K562 (cell line): ENCODE data around the gene ZSWIM9. TPM values are rescaled to one million over a fixed set of nuclear protein-coding genes. Genes with fewer than 3 reads are reported as not detected.

Source experiments
- BCLAF1 ChIP-seq, 2 experiments: fragments of 450-650 bp in 1 of 2; IDR thresholded peaks; 2 replicates each; pipeline ENCODE4 v1.6.1; 2011 to 2017; ENCODE audit warnings: low read depth in 2 of 2, antibody characterized with exemption in 1 of 2, borderline replicate concordance in 1 of 2, low read length in 1 of 2, mild to moderate bottlenecking in 1 of 2, mixed read lengths in 1 of 2; ENCODE audit not compliant: control insufficient read depth in 1 of 2
- CHD1 ChIP-seq: fragments of 200-600 bp; sonication (generic); IDR thresholded peaks from one replicate; pipeline ENCODE4 v1.6.1; 2012; ENCODE audit warnings: mild to moderate bottlenecking, moderate library complexity, low read length, inconsistent platforms
- CREB3L1 ChIP-seq: fragments of 450-650 bp; IDR thresholded peaks from 2 replicates; pipeline ENCODE4 v1.6.1; 2014; ENCODE audit warnings: low read depth, mild to moderate bottlenecking, moderate library complexity, borderline replicate concordance
- CSDE1 ChIP-seq, 2 experiments: fragments of 450-650 bp; IDR thresholded peaks; 2 replicates each; pipeline ENCODE4 v1.6.1; 2016; ENCODE audit warnings: mild to moderate bottlenecking in 1 of 2
- FOXO4 ChIP-seq: fragments of 450-650 bp; formaldehyde crosslinking; IDR thresholded peaks from 2 replicates; pipeline ENCODE4 v1.4.0; 2020; ENCODE audit warnings: mild to moderate bottlenecking, moderate library complexity
- KLF13 ChIP-seq: fragments of 450-650 bp; IDR thresholded peaks from 2 replicates; pipeline ENCODE4 v1.6.1; 2016; ENCODE audit warnings: missing genetic modification characterization, low read depth, mild to moderate bottlenecking, missing compliant biosample characterization, moderate library complexity, borderline replicate concordance
- MAX ChIP-seq: sonication (generic); formaldehyde crosslinking; IDR thresholded peaks from 2 replicates; pipeline ENCODE4 v1.9.0; 2022; ENCODE audit warnings: mild to moderate bottlenecking, missing genetic modification reagents
- NEUROD1 ChIP-seq: fragments of 150-350 bp; IDR thresholded peaks from 2 replicates; pipeline ENCODE4 v1.6.1; 2014; ENCODE audit warnings: borderline replicate concordance, low read length, low read depth; ENCODE audit not compliant: partially characterized antibody
- NR3C1 ChIP-seq: sonication (generic); formaldehyde crosslinking; IDR thresholded peaks from 2 replicates; pipeline ENCODE4 v1.8.1; 2022; ENCODE audit warnings: missing genetic modification reagents
- PYGO2 ChIP-seq: fragments of 450-650 bp; IDR thresholded peaks from 2 replicates; pipeline ENCODE4 v1.6.1; 2016; ENCODE audit warnings: mild to moderate bottlenecking, missing genetic modification characterization, moderate library complexity, missing compliant biosample characterization
- RFX7 ChIP-seq: fragments of 250-450 bp; sonication (Bioruptor Pico); IDR thresholded peaks from 2 replicates; pipeline ENCODE4 v1.5.1; 2021; ENCODE audit warnings: mild to moderate bottlenecking
- RREB1 ChIP-seq: fragments of 250-450 bp; sonication (Bioruptor Pico); IDR thresholded peaks from 2 replicates; pipeline ENCODE4 v1.4.0; 2020
- polyA plus RNA-seq, 8 experiments: library from polyadenylated mRNA; depleted of rRNA in 4 of 8; stranded (reverse) in 5 of 8; unstranded in 3 of 8; fragments of >200 nt; fragmentation: Nextera tagmentation in 2 of 8; fragmentation: Illumina TruSeq in 1 of 8; extraction: Ambion mirVana in 2 of 8; extraction: Trizol in 1 of 8; gene quantifications; 2 replicates each; pipeline versions ENCODE4 v1.2.1 to v1.2.3, GENCODE V29; 2011 to 2014; ENCODE audit warnings: inconsistent platforms in 1 of 8, missing spikeins in 1 of 8
- total RNA-seq, 7 experiments: library from RNA; depleted of rRNA in 6 of 7; stranded (reverse); fragments of >200 nt in 6 of 7; fragmentation: Illumina TruSeq in 2 of 7; extraction: Trizol in 2 of 7; gene quantifications; 2 replicates each; pipeline versions ENCODE4 v1.2.1 to v1.2.3, GENCODE V29; 2011 to 2021; ENCODE audit warnings: low replicate concordance in 1 of 7

Gene ZSWIM9
- total and polyA plus RNA-seq, 9 of the 15 experiments (the other 6 are each of a cell fraction or from before 2014, with no cell fraction given): 0.04 to 1.4 (median 0.34) TPM; not detected in 1

GRCh38 chr19:48169939-48170803 lies at the start of gene ZSWIM9, which contains the start of gene LIG1 (continued):
- TF ChIP-seq CHD1 (peak; percentile 70), CSDE1 (IDR thresholded peaks at IDR 0.05) (no peak), NR3C1 (CRISPR knock-in tag) (no peak), MAX (CRISPR knock-in tag) (peak; percentile 83), KLF13 (tag) (peak; percentile 51), RFX7 (CRISPR knock-in tag) (no peak), BCLAF1 (IDR thresholded peaks at IDR 0.05; ENCODE audit: borderline replicate concordance in 1 of 2, control insufficient read depth in 1 of 2, low read depth in 2 of 2, low read length in 1 of 2) (peak in 1 of 2 experiments; percentile 88; a peak in 2 of 4 replicates), RREB1 (CRISPR knock-in tag) (no peak), CREB3L1 (peak; percentile 81; the same call in 1 of the 2 replicates), NEUROD1 (peak; percentile 27), FOXO4 (CRISPR knock-in tag) (no peak), PYGO2 (tag) (no peak)
